ENCODE results near the gene SLC27A1. TPM values are rescaled to one million over a fixed set of nuclear protein-coding genes. Genes with fewer than 3 reads are reported as not detected.

Gene SLC27A1
- total and polyA plus RNA-seq, 2 experiments from 2014 or later, result 3.5 to 11.6 TPM

GRCh38 chr19:17482877-17483604 is 12.7 kb downstream of the SLC27A1 start:
- Mint-ChIP-seq H3K4me3 (no peak overlapping the region), H3K4me1 (peaks cover 20% of the 10 kb centered on the region), H3K27me3 (ENCODE audit: insufficient read depth, low read depth, poor library complexity) (peaks cover 19% of the 10 kb centered on the region), H3K36me3 (ENCODE audit: low read depth) (no peaks in the 10 kb centered on the region), H3K27ac (no peak overlapping the region), H3K9me3 (no peaks in the 10 kb centered on the region; the same call in 2 of the 3 replicates)
- Histone ChIP-seq H3K4me3 (no peak overlapping the region), H3K27me3 (ENCODE audit: insufficient read depth) (no peaks in the 10 kb centered on the region), H3K9me2 (ENCODE audit: insufficient read depth) (no peaks in the 10 kb centered on the region), H3K36me3 (ENCODE audit: insufficient read depth) (no peaks in the 10 kb centered on the region), H4K20me1 (replicated peaks; ENCODE audit: insufficient read depth) (no peaks in the 10 kb centered on the region), H3K4me2 (no peak overlapping the region), H3K27ac (ENCODE audit: low read depth) (no peak overlapping the region), H3K4me1 (ENCODE audit: insufficient read depth) (peaks cover 7% of the 10 kb centered on the region; the same call in 1 of the 2 replicates), H3F3A (replicated peaks; ENCODE audit: low read depth) (no peaks in the 10 kb centered on the region), H3K79me2 (replicated peaks; ENCODE audit: insufficient read depth) (no peaks in the 10 kb centered on the region), H2AFZ (no peak overlapping the region)
- DNase-seq (ENCODE audit: low spot score) (no peak), ATAC-seq (no peak)
- no peak for TF ChIP-seq ZNF462 (CRISPR knock-in tag; IDR thresholded peaks at IDR 0.05)
- no peak for TF ChIP-seq NANOG (IDR thresholded peaks at IDR 0.05; ENCODE audit: borderline replicate concordance)
- TF ChIP-seq REST (IDR thresholded peaks at IDR 0.05; ENCODE audit: unreplicated experiment), result no peak
- TF ChIP-seq STAT1 (IDR thresholded peaks at IDR 0.05; ENCODE audit: unreplicated experiment), result no peak
- no peak for TF ChIP-seq CTCF (conservative IDR thresholded peaks at IDR 0.05; ENCODE audit: low read depth in 2 of 2)
- no peak for TF ChIP-seq ZNF331 (CRISPR knock-in tag; IDR thresholded peaks at IDR 0.05; ENCODE audit: low read depth)
- TF ChIP-seq POLR2AphosphoS5 (IDR thresholded peaks at IDR 0.05; ENCODE audit: low read depth), result no peak
- no peak for TF ChIP-seq EZH2 (IDR thresholded peaks at IDR 0.05; ENCODE audit: low read depth, unreplicated experiment)
- no peak for TF ChIP-seq EZH2phosphoT487 (IDR thresholded peaks at IDR 0.05; ENCODE audit: unreplicated experiment)
- TF ChIP-seq ETS1 (IDR thresholded peaks at IDR 0.05), result no peak
- no peak for TF ChIP-seq ZNF114 (CRISPR knock-in tag; IDR thresholded peaks at IDR 0.05)
- TF ChIP-seq JUNB (IDR thresholded peaks at IDR 0.05; ENCODE audit: unreplicated experiment), result no peak
- TF ChIP-seq CREB1 (CRISPR knock-in tag; IDR thresholded peaks at IDR 0.05; ENCODE audit: low read depth), result no peak
